ENCODE results near the gene OR1L6. TPM values are rescaled to one million over a fixed set of nuclear protein-coding genes. Genes with fewer than 3 reads are reported as not detected.

The OR1L6 gene
- total and polyA plus RNA-seq, 8 donors, result not detected

DNA sequence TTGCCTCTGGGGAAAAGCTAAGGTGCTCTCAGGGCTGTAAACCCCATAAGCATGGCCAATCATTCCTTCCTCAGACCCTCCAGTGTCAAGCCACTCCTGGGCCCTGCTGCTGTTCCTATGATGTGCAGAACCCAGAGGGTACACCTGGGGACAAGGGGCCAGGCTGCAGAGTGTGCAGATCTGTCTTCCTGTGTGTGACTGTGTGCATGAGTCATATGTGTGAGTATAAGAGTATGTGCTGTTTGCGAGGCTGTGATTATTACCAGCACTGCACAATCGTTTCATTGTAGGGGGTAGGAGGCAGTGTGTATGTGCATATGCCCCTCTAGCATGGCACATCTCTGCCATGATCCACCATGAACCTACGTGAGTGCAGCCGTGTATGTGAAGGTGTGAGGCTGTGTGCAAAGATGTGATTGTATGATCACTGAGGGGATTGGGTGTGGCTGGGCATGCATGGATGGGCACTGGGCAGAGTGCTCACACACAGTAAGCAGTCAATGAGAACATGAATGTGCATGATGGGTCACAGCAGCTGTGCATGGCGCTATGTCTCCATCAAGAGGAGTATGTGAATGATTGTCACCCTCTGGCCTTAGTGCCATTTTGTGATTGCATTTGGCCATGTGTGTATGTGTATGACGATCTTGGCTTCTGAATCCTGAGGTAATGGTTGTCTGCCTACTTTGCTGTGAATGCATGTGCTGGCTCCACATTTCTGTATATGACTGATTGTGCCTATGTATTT lies 55.4 kb downstream of the OR1L6 start:
- Histone ChIP-seq H3K4me3 (no peak overlapping the region), H3K9me3 (no peaks in the 10 kb centered on the region), H3K27ac (no peak overlapping the region), H3K27me3 (no peaks in the 10 kb centered on the region), H3K36me3 (no peaks in the 10 kb centered on the region), H3K4me1 (no peaks in the 10 kb centered on the region)
- TF ChIP-seq POLR2AphosphoS5 (IDR thresholded peaks at IDR 0.05) (no peak), POLR2A (IDR thresholded peaks at IDR 0.05) (no peak), EP300 (IDR thresholded peaks at IDR 0.05) (no peak)
- TF ChIP-seq, protein P1, sequence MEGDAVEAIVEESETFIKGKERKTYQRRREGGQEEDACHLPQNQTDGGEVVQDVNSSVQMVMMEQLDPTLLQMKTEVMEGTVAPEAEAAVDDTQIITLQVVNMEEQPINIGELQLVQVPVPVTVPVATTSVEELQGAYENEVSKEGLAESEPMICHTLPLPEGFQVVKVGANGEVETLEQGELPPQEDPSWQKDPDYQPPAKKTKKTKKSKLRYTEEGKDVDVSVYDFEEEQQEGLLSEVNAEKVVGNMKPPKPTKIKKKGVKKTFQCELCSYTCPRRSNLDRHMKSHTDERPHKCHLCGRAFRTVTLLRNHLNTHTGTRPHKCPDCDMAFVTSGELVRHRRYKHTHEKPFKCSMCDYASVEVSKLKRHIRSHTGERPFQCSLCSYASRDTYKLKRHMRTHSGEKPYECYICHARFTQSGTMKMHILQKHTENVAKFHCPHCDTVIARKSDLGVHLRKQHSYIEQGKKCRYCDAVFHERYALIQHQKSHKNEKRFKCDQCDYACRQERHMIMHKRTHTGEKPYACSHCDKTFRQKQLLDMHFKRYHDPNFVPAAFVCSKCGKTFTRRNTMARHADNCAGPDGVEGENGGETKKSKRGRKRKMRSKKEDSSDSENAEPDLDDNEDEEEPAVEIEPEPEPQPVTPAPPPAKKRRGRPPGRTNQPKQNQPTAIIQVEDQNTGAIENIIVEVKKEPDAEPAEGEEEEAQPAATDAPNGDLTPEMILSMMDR (IDR thresholded peaks at IDR 0.05), result no peak
- no peak for DNase-seq
- WGBS, 5 donors, result 79 to 84% (median 81%) methylated on average over 6 of the region's 6 CpGs
- intact Hi-C loops (cut with DNase I; ENCODE audit: low total_unique reads), result no loop called here

Other genes with a start within 250 kb of the OR1L6 start
- gene OR1J2, start 231.5 kb upstream of the OR1L6 start, total RNA-seq, result 1 to 10 TPM in 1 of 5 donors, not detected in 4; 6.4 TPM
- gene OR1J2, start 231.5 kb upstream of the OR1L6 start, polyA plus RNA-seq, result not detected
- 1 to 10 TPM in 1 of 5 donors, not detected in 4; 3.3 TPM for gene OR1J4, start 223.2 kb upstream of the OR1L6 start, total RNA-seq
- gene OR1J4, start 223.2 kb upstream of the OR1L6 start, polyA plus RNA-seq, result not detected
- not detected for gene OR1N1, start 215.0 kb upstream of the OR1L6 start, total RNA-seq
- not detected for gene OR1N1, start 215.0 kb upstream of the OR1L6 start, polyA plus RNA-seq
- gene OR1N2, start 189.2 kb upstream of the OR1L6 start, total RNA-seq, result not detected
- gene OR1N2, start 189.2 kb upstream of the OR1L6 start, polyA plus RNA-seq, result not detected
- under 1 TPM in 1 of 5 donors, not detected in 4; 0.55 TPM for gene OR1L8, start 158.9 kb upstream of the OR1L6 start, total RNA-seq
- gene OR1L8, start 158.9 kb upstream of the OR1L6 start, polyA plus RNA-seq, result not detected
- gene OR1Q1, start 127.6 kb upstream of the OR1L6 start, total RNA-seq, result not detected
- gene OR1Q1, start 127.6 kb upstream of the OR1L6 start, polyA plus RNA-seq, result not detected
- under 1 TPM in 1 of 5 donors, not detected in 4; 0.73 TPM for gene OR1B1, start 84.7 kb upstream of the OR1L6 start, total RNA-seq
- gene OR1B1, start 84.7 kb upstream of the OR1L6 start, polyA plus RNA-seq, result not detected
- not detected for gene OR1L1, start 80.6 kb upstream of the OR1L6 start, total RNA-seq
- not detected for gene OR1L1, start 80.6 kb upstream of the OR1L6 start, polyA plus RNA-seq
- gene OR1L3, start 67.2 kb upstream of the OR1L6 start, total RNA-seq, result not detected
- not detected for gene OR1L3, start 67.2 kb upstream of the OR1L6 start, polyA plus RNA-seq
- not detected for gene OR1L4, start 18.3 kb upstream of the OR1L6 start, total RNA-seq
- not detected for gene OR1L4, start 18.3 kb upstream of the OR1L6 start, polyA plus RNA-seq
- gene OR5C1, start 46.6 kb downstream of the OR1L6 start, total RNA-seq, result not detected
- not detected for gene OR5C1, start 46.6 kb downstream of the OR1L6 start, polyA plus RNA-seq
- gene OR1K1, start 57.8 kb downstream of the OR1L6 start, total RNA-seq, result not detected
- gene OR1K1, start 57.8 kb downstream of the OR1L6 start, polyA plus RNA-seq, result not detected
- 10 to 100 TPM in 3 of 5 donors, 1 to 10 TPM in 2; 5.8 to 35.4 (median 11.6) TPM for gene PDCL, start 86.3 kb downstream of the OR1L6 start, total RNA-seq
- 10 to 100 TPM in 1 of 3 donors, 1 to 10 TPM in 2; 5.5 to 11.8 (median 10.0) TPM for gene PDCL, start 86.3 kb downstream of the OR1L6 start, polyA plus RNA-seq
- gene RC3H2, start 163.1 kb downstream of the OR1L6 start, total RNA-seq, result 10 to 100 TPM; 18.8 to 66.3 (median 28.1) TPM
- 10 to 100 TPM in 1 of 3 donors, 1 to 10 TPM in 2; 5.8 to 13.4 (median 9.2) TPM for gene RC3H2, start 163.1 kb downstream of the OR1L6 start, polyA plus RNA-seq
- 10 to 100 TPM in 2 of 5 donors, 1 to 10 TPM in 3; 2.9 to 21.3 (median 6.4) TPM for gene ZBTB6, start 171.0 kb downstream of the OR1L6 start, total RNA-seq
- 1 to 10 TPM; 2.3 to 4.9 (median 3.1) TPM for gene ZBTB6, start 171.0 kb downstream of the OR1L6 start, polyA plus RNA-seq
- 10 to 100 TPM in 3 of 5 donors, 1 to 10 TPM in 2; 5.2 to 14.7 (median 11.0) TPM for gene ZBTB26, start 189.2 kb downstream of the OR1L6 start, total RNA-seq
- 1 to 10 TPM; 1.5 to 4.3 (median 3.2) TPM for gene ZBTB26, start 189.2 kb downstream of the OR1L6 start, polyA plus RNA-seq
- 100 to 1,000 TPM in 2 of 5 donors, 10 to 100 TPM in 3; 25.8 to 157 (median 52.3) TPM for gene RABGAP1, start 198.7 kb downstream of the OR1L6 start, total RNA-seq
- 10 to 100 TPM in 1 of 3 donors, 1 to 10 TPM in 2; 7.0 to 12.7 (median 10.0) TPM for gene RABGAP1, start 198.7 kb downstream of the OR1L6 start, polyA plus RNA-seq

Measured in stomach (tissue), 9 donors.